SK-N-SH (cell line): ENCODE measurements around the gene IQCE. TPM values are rescaled to one million over a fixed set of nuclear protein-coding genes. Genes with fewer than 3 reads are reported as not detected.

Experiments used
- CTCF ChIA-PET: fragments of 300-600, 350-600 bp; formaldehyde crosslinking; extraction: SDS; loops from one replicate; lab custom pipeline; 2021; lab: Yijun Ruan, JAX
- POLR2A ChIA-PET: fragments of 350-600 bp; sonication (Branson Sonifier 250); formaldehyde crosslinking; extraction: SDS; loops from one replicate; lab custom pipeline; 2020; ENCODE audit warnings: antibody characterized with exemption, inconsistent platforms; lab: Yijun Ruan, JAX
- DNase-seq: peaks from one replicate; pipeline ENCODE4 v3.0.0; 2012
- H2AFZ ChIP-seq: fragments of 200-600 bp; sonication (generic); 2 replicates; pipeline ENCODE4 v1.8.1; 2016; ENCODE audit warnings: antibody characterized with exemption, mild to moderate bottlenecking, low read depth
- H3F3A ChIP-seq: fragments of 200-600 bp; sonication (generic); replicated peaks from 2 replicates; pipeline ENCODE3; 2016; ENCODE audit warnings: antibody characterized with exemption, mild to moderate bottlenecking; ENCODE audit not compliant: insufficient read depth
- H3K27ac ChIP-seq, 2 experiments: fragments of 200-500 bp in 1 of 2; fragments of 200-600 bp in 1 of 2; sonication (Bioruptor generic) in 1 of 2; sonication (generic), shearing (Covaris generic) in 1 of 2; 2 replicates each; pipeline versions ENCODE4 v1.5.1 to v1.6.1; 2014 to 2016; ENCODE audit warnings: low read depth in 2 of 2, inconsistent platforms in 1 of 2, low read length in 1 of 2, mild to moderate bottlenecking in 1 of 2, mixed read lengths in 1 of 2
- H3K27me3 ChIP-seq: fragments of 200-600 bp; sonication (generic), shearing (Covaris generic); 2 replicates; pipeline ENCODE4 v1.6.1; 2016; ENCODE audit warnings: mixed run types; ENCODE audit not compliant: insufficient read depth
- H3K36me3 ChIP-seq, 2 experiments: fragments of 200-500 bp in 1 of 2; fragments of 200-600 bp in 1 of 2; sonication (Bioruptor generic) in 1 of 2; sonication (generic) in 1 of 2; replicated peaks in 1 of 2; 2 replicates each; pipeline versions ENCODE3 to v1.5.1; 2014 to 2016; ENCODE audit warnings: low read length in 1 of 2, mild to moderate bottlenecking in 1 of 2; ENCODE audit not compliant: insufficient read depth in 2 of 2, control insufficient read depth in 1 of 2
- H3K4me1 ChIP-seq, 2 experiments: fragments of 200-500 bp in 1 of 2; fragments of 200-600 bp in 1 of 2; sonication (Bioruptor generic) in 1 of 2; sonication (generic), shearing (Covaris generic) in 1 of 2; 2 replicates each; pipeline versions ENCODE4 v1.5.1 to v1.6.1; 2014 to 2016; ENCODE audit warnings: low read depth in 1 of 2, low read length in 1 of 2, mixed run types in 1 of 2; ENCODE audit not compliant: insufficient read depth in 2 of 2, control insufficient read depth in 1 of 2
- H3K4me2 ChIP-seq: fragments of 200-600 bp; sonication (generic), shearing (Covaris generic); 2 replicates; pipeline ENCODE4 v1.6.1; 2017; ENCODE audit warnings: mixed run types
- H3K4me3 ChIP-seq, 2 experiments: fragments of 200-500 bp in 1 of 2; fragments of 200-600 bp in 1 of 2; sonication (Bioruptor generic) in 1 of 2; sonication (generic), shearing (Covaris generic) in 1 of 2; 2 replicates each; pipeline versions ENCODE4 v1.5.1 to v1.8.1; 2014 to 2016; ENCODE audit warnings: low read depth in 2 of 2, inconsistent platforms in 1 of 2, low read length in 1 of 2, mild to moderate bottlenecking in 1 of 2, mixed read lengths in 1 of 2, moderate library complexity in 1 of 2
- H3K79me2 ChIP-seq: fragments of 200-600 bp; sonication (generic); 2 replicates; pipeline ENCODE4 v1.8.1; 2017; ENCODE audit warnings: mild to moderate bottlenecking; ENCODE audit not compliant: insufficient read depth
- H3K9ac ChIP-seq: fragments of 200-600 bp; sonication (generic); 2 replicates; pipeline ENCODE4 v1.6.1; 2017; ENCODE audit warnings: mixed run types
- H3K9me2 ChIP-seq: fragments of 200-600 bp; sonication (generic); 2 replicates; pipeline ENCODE4 v1.6.1; 2017; ENCODE audit warnings: mixed run types
- H3K9me3 ChIP-seq: fragments of 200-600 bp; sonication (generic); 2 replicates; pipeline ENCODE4 v1.6.1; 2017; ENCODE audit warnings: mixed run types, mild to moderate bottlenecking, moderate library complexity
- H4K20me1 ChIP-seq: fragments of 200-600 bp; sonication (generic); 2 replicates; pipeline ENCODE4 v1.6.1; 2017; ENCODE audit warnings: mild to moderate bottlenecking, mixed run types; ENCODE audit not compliant: insufficient read depth
- CHD2 ChIP-seq: fragments of 150-350 bp; IDR thresholded peaks from 2 replicates; pipeline ENCODE4 v1.6.1; 2018; ENCODE audit warnings: low read length; ENCODE audit not compliant: partially characterized antibody
- CTCF ChIP-seq: fragments of 200-600 bp; sonication (generic); IDR thresholded peaks from 2 replicates; pipeline ENCODE4 v1.6.1; 2017; ENCODE audit warnings: antibody characterized with exemption, mild to moderate bottlenecking, moderate library complexity
- MXI1 ChIP-seq: IDR thresholded peaks from 2 replicates; pipeline ENCODE4 v1.6.1; 2012; ENCODE audit warnings: mild to moderate bottlenecking, low read depth, low read length, improper control_type of control experiment
- SMC3 ChIP-seq: IDR thresholded peaks from 2 replicates; pipeline ENCODE4 v1.6.1; 2012; ENCODE audit warnings: low read depth, low read length, improper control_type of control experiment
- TAF1 ChIP-seq: IDR thresholded peaks from 2 replicates; pipeline ENCODE4 v1.6.1; 2012; ENCODE audit warnings: low read depth, mild to moderate bottlenecking, low read length, moderate library complexity, borderline replicate concordance
- TEAD4 ChIP-seq: IDR thresholded peaks from 2 replicates; pipeline ENCODE4 v1.4.0; 2012; ENCODE audit warnings: mild to moderate bottlenecking, borderline replicate concordance; ENCODE audit not compliant: insufficient read depth
- WGBS: methylation state at CpG from one replicate; pipeline ENCODE4 v1.1.6; 2017; ENCODE audit warnings: low lambda C conversion rate; 5-methylcytosine and 5-hydroxymethylcytosine counted together
- polyA plus RNA-seq, 3 experiments: library from polyadenylated mRNA; depleted of rRNA; stranded (reverse); fragments of >200 nt; gene quantifications; 2 replicates each; pipeline ENCODE4 v1.2.3, GENCODE V29; 2012
- TF ChIP-seq, protein P1 (sequence below): IDR thresholded peaks from 2 replicates; pipeline ENCODE4 v1.4.0; 2012; ENCODE audit warnings: low read depth, borderline replicate concordance

IQCE gene
- polyA plus RNA-seq, 1 of the 3 experiments (the other 2 are of a cell fraction) = 14.4 TPM

GRCh38 chr7:2522780-2523433 lies 35.9 kb upstream of the IQCE start:
- CTCF ChIA-PET = interaction anchor here (0.8 to 1.5 kb wide), 4 partner anchors 44 to 72 kb away, joined by 3 to 8 read pairs (median 6); no protein-coding TSS in a partner anchor
- peak overlapping the region in 1 of 2 experiments; percentile 56; a peak in 2 of 4 replicates for H3K27ac ChIP-seq

More at GRCh38 chr7:2522780-2523433, 35.9 kb upstream of the IQCE start:
- Histone ChIP-seq H3K4me2 (peak overlapping the region; percentile 90), H3K4me3 (peak overlapping the region in 1 of 2 experiments; percentile 13; a peak in 1 of 4 replicates), H3K36me3 (peaks cover 0 to 6% of the 10 kb centered on the region in 2 experiments), H3K9me2 (no peaks in the 10 kb centered on the region), H3K9ac (peak overlapping the region; percentile 51; the same call in 1 of the 2 replicates), H3F3A (peaks cover 41% of the 10 kb centered on the region), H3K9me3 (no peaks in the 10 kb centered on the region), H3K27me3 (no peaks in the 10 kb centered on the region), H3K4me1 (peaks cover 50 to 61% of the 10 kb centered on the region in 2 experiments; a peak in 3 of 4 replicates), H2AFZ (no peak overlapping the region), H3K79me2 (peaks cover 48% of the 10 kb centered on the region), H4K20me1 (peaks cover 10% of the 10 kb centered on the region; the same call in 1 of the 2 replicates)
- WGBS = 64% methylated on average over 15 of the region's 19 CpGs
- DNase-seq = no peak
- POLR2A ChIA-PET = interaction anchor here (0.6 to 1.2 kb wide), 2 partner anchors 27 to 159 kb away, joined by 3 to 6 read pairs; no protein-coding TSS in a partner anchor
- no peak for TF ChIP-seq TAF1
- TF ChIP-seq, protein P1, sequence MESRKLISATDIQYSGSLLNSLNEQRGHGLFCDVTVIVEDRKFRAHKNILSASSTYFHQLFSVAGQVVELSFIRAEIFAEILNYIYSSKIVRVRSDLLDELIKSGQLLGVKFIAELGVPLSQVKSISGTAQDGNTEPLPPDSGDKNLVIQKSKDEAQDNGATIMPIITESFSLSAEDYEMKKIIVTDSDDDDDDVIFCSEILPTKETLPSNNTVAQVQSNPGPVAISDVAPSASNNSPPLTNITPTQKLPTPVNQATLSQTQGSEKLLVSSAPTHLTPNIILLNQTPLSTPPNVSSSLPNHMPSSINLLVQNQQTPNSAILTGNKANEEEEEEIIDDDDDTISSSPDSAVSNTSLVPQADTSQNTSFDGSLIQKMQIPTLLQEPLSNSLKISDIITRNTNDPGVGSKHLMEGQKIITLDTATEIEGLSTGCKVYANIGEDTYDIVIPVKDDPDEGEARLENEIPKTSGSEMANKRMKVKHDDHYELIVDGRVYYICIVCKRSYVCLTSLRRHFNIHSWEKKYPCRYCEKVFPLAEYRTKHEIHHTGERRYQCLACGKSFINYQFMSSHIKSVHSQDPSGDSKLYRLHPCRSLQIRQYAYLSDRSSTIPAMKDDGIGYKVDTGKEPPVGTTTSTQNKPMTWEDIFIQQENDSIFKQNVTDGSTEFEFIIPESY = peak; percentile 25; the same call in 1 of the 2 replicates
- peak; percentile 80 for TF ChIP-seq CHD2
- no peak for TF ChIP-seq MXI1
- no peak for TF ChIP-seq TEAD4
- no peak for TF ChIP-seq SMC3
- no peak for TF ChIP-seq CTCF
